HT1080 (cell line): ENCODE data around the gene CROCC2. TPM values are rescaled to one million over a fixed set of nuclear protein-coding genes. Genes with fewer than 3 reads are reported as not detected.

Experiments used
- DNase-seq: peaks from one replicate; pipeline ENCODE4 v3.0.0-alpha.2; 2015; ENCODE audit warnings: low read depth
- total RNA-seq: library from RNA; depleted of rRNA; stranded (reverse); fragments of >200 nt; shearing (Covaris generic); gene quantifications from 2 replicates; pipeline ENCODE4 v1.2.3, GENCODE V29; 2014

The CROCC2 gene
- total RNA-seq, 1 experiment from 2014 or later, result not detected

- DNase-seq, result peak; percentile 78
Measured at GRCh38 chr2:240997856-240998705, 91.9 kb downstream of the CROCC2 start, which contains the start of gene SNED1. SNED1 (plus strand) TSS chr2:240998618; CDS start chr2:240998838, 220 bp downstream.

GRCh38 chr2:240998706-240998994 is 92.5 kb downstream of the CROCC2 start:
- DNase-seq, result no peak

GRCh38 chr2:240998995-240999791 is 93.1 kb downstream of the CROCC2 start:
- DNase-seq, result no peak

GRCh38 chr2:240999873-241000541 is 93.9 kb downstream of the CROCC2 start:
- DNase-seq, result no peak

GRCh38 chr2:241000831-241001321 is 94.7 kb downstream of the CROCC2 start:
- no peak for DNase-seq

- DNase-seq, result no peak
Measured at GRCh38 chr2:241001413-241002274, 95.5 kb downstream of the CROCC2 start.

GRCh38 chr2:241002275-241003046 is 96.3 kb downstream of the CROCC2 start:
- DNase-seq, result no peak

- no peak for DNase-seq
Measured at GRCh38 chr2:241003047-241003360, 96.9 kb downstream of the CROCC2 start.

GRCh38 chr2:241003369-241003768 is 97.2 kb downstream of the CROCC2 start:
- no peak for DNase-seq

GRCh38 chr2:241003830-241004564 is 97.9 kb downstream of the CROCC2 start:
- DNase-seq, result no peak

- DNase-seq, result no peak
Measured at GRCh38 chr2:241005569-241005968, 99.4 kb downstream of the CROCC2 start.

- DNase-seq, result no peak
Measured at GRCh38 chr2:241006412-241006811, 100.3 kb downstream of the CROCC2 start.

- no peak for DNase-seq
Measured at GRCh38 chr2:241007111-241007510, 101.0 kb downstream of the CROCC2 start.

GRCh38 chr2:241007880-241008710 is 102.0 kb downstream of the CROCC2 start:
- DNase-seq, result no peak

GRCh38 chr2:241008711-241009121 is 102.6 kb downstream of the CROCC2 start:
- DNase-seq, result no peak

GRCh38 chr2:241009191-241009590 is 103.1 kb downstream of the CROCC2 start:
- no peak for DNase-seq

- peak; percentile 72 for DNase-seq
Measured at GRCh38 chr2:241009601-241010530, 103.7 kb downstream of the CROCC2 start.
